ENCODE results near the gene DHX58.
A peak's percentile ranks its signal among the peaks of the same experiment; 100 is the strongest.
"Not testable (repeated sequence)": the region's sequence is repeated elsewhere in the genome, so short reads cannot be mapped to it uniquely, and the experiment has no call there.

Gene DHX58

GRCh38 chr17:42112552-42113176 lies at the start of gene DHX58:
Gene DHX58 (minus strand): TSS chr17:42112714. CDS start chr17:42111892, 822 bp downstream.
- peak; percentile 84 to 87 for DNase-seq

- DNase-seq = no peak
These were observed 48.0 kb upstream of the DHX58 start for GRCh38 chr17:42160531-42160910.

- no peak for DNase-seq
These were observed 47.4 kb upstream of the DHX58 start for GRCh38 chr17:42159796-42160530.

GRCh38 chr17:42155614-42156045 lies 43.1 kb upstream of the DHX58 start:
- no peak for DNase-seq

GRCh38 chr17:42153919-42154742 lies 41.6 kb upstream of the DHX58 start:
- no peak for DNase-seq

GRCh38 chr17:42146911-42147607 lies 34.5 kb upstream of the DHX58 start:
- no peak for DNase-seq

GRCh38 chr17:42143138-42143537 lies 30.6 kb upstream of the DHX58 start:
- not testable (repeated sequence) for DNase-seq

GRCh38 chr17:42142371-42142896 lies 29.9 kb upstream of the DHX58 start:
- no peak for DNase-seq

GRCh38 chr17:42141382-42141781 lies 28.9 kb upstream of the DHX58 start:
- no peak for DNase-seq

GRCh38 chr17:42140690-42141089 lies 28.2 kb upstream of the DHX58 start:
- DNase-seq = not testable (repeated sequence)

GRCh38 chr17:42138749-42139492 lies 26.4 kb upstream of the DHX58 start:
- no peak for DNase-seq

GRCh38 chr17:42136654-42137051 lies 24.1 kb upstream of the DHX58 start:
- no peak for DNase-seq

- DNase-seq = peak in 1 of 2 donors; percentile 34
These were observed 23.4 kb upstream of the DHX58 start for GRCh38 chr17:42135664-42136653.

GRCh38 chr17:42135151-42135550 lies 22.6 kb upstream of the DHX58 start:
- DNase-seq = no peak

GRCh38 chr17:42133461-42134041 lies 21.0 kb upstream of the DHX58 start:
- DNase-seq = peak; percentile 18 to 64

GRCh38 chr17:42132941-42133340 lies 20.4 kb upstream of the DHX58 start:
- DNase-seq = peak in 1 of 2 donors; percentile 26

GRCh38 chr17:42131981-42132432 lies 19.5 kb upstream of the DHX58 start:
- DNase-seq = no peak

GRCh38 chr17:42131232-42131631 lies 18.7 kb upstream of the DHX58 start:
- DNase-seq = no peak

- DNase-seq = no peak
These were observed 17.9 kb upstream of the DHX58 start for GRCh38 chr17:42130310-42130936.

Data from CD4-positive, alpha-beta T cell treated with Interleukin-1 beta for 1 hour (primary cell).